ENCODE measurements around the gene ACOT11. TPM values are rescaled to one million over a fixed set of nuclear protein-coding genes. Genes with fewer than 3 reads are reported as not detected.
A peak's percentile ranks its signal among the peaks of the same experiment; 100 is the strongest.

ACOT11 gene
- total and polyA plus RNA-seq, 4 experiments from 2014 or later: 0.64 to 1.00 TPM; not detected in 2

GRCh38 chr1:54538538-54538937 lies 9.5 kb upstream of the ACOT11 start:
- CTCF ChIA-PET (ENCODE audit: partially characterized antibody): no interaction called here
- POLR2A ChIA-PET (ENCODE audit: partially characterized antibody): no interaction called here
- no peak overlapping the region for H3K4me3 Mint-ChIP-seq

GRCh38 chr1:54540582-54541295 lies 7.3 kb upstream of the ACOT11 start:
- peaks cover 16% of the 10 kb centered on the region for H3K4me1 ChIP-seq (ENCODE audit: insufficient read depth, low read length)
- H3K27ac ChIP-seq (ENCODE audit: low read depth, low read length): no peak overlapping the region
- Mint-ChIP-seq H3K27ac (peak overlapping the region in 1 of 7 donors; percentile 42), H3K4me1 (peaks cover 9 to 19% (median 11%) of the 10 kb centered on the region in 4 donors), H3K36me3 (no peaks in the 10 kb centered on the region), H3K27me3 (no peaks in the 10 kb centered on the region), H3K9me3 (no peaks in the 10 kb centered on the region), H3K4me3 (peak overlapping the region; percentile 22 to 70 (median 44))
- no peak overlapping the region for H3K4me3 ChIP-seq (ENCODE audit: low read length in 2 of 2)
- ChIA-PET CTCF (ENCODE audit: partially characterized antibody) (interaction anchor here (1.7 kb wide), 1 partner anchor 41 kb away, joined by 4 read pairs; no protein-coding TSS in a partner anchor), POLR2A (ENCODE audit: partially characterized antibody) (no interaction called here)
- H3K9me3 ChIP-seq (ENCODE audit: control insufficient read depth in 1 of 2, low read length in 2 of 2): no peaks in the 10 kb centered on the region
- intact Hi-C loops (cut with micrococcal nuclease): no loop called here
- DNase-seq: no peak
- H3K36me3 ChIP-seq (ENCODE audit: insufficient read depth, low read length): no peaks in the 10 kb centered on the region
- H3K27me3 ChIP-seq (ENCODE audit: insufficient read depth, low read length): no peaks in the 10 kb centered on the region

More at GRCh38 chr1:54538538-54538937, 9.5 kb upstream of the ACOT11 start:
- Mint-ChIP-seq H3K27ac (no peak overlapping the region), H3K36me3 (no peaks in the 10 kb centered on the region), H3K4me1 (peaks cover 9 to 14% (median 11%) of the 10 kb centered on the region in 4 donors), H3K27me3 (no peaks in the 10 kb centered on the region), H3K9me3 (no peaks in the 10 kb centered on the region)
- Histone ChIP-seq H3K27me3 (ENCODE audit: insufficient read depth, low read length) (no peaks in the 10 kb centered on the region), H3K27ac (ENCODE audit: low read depth, low read length) (no peak overlapping the region), H3K36me3 (ENCODE audit: insufficient read depth, low read length) (no peaks in the 10 kb centered on the region), H3K9me3 (ENCODE audit: control insufficient read depth in 1 of 2, low read length in 2 of 2) (no peaks in the 10 kb centered on the region), H3K4me3 (ENCODE audit: low read length in 2 of 2) (no peak overlapping the region), H3K4me1 (ENCODE audit: insufficient read depth, low read length) (peaks cover 16% of the 10 kb centered on the region)
- intact Hi-C loops (cut with micrococcal nuclease): no loop called here
- DNase-seq: no peak

GRCh38 chr1:54542120-54542961 lies 5.7 kb upstream of the ACOT11 start:
- H3K27ac ChIP-seq (ENCODE audit: low read depth, low read length): no peak overlapping the region
- H3K36me3 ChIP-seq (ENCODE audit: insufficient read depth, low read length): no peaks in the 10 kb centered on the region
- intact Hi-C loops (cut with micrococcal nuclease): loop anchor here (1.0 kb wide), 1 partner anchor 43 kb away; no protein-coding TSS in a partner anchor
- H3K4me3 Mint-ChIP-seq: peak overlapping the region; percentile 75 to 89 (median 83)
- peaks cover 16% of the 10 kb centered on the region for H3K4me1 ChIP-seq (ENCODE audit: insufficient read depth, low read length)
- H3K4me1 Mint-ChIP-seq: peaks cover 9 to 24% (median 11%) of the 10 kb centered on the region in 4 donors
- DNase-seq: peak; percentile 42 to 61 (median 49)
- no peaks in the 10 kb centered on the region for H3K9me3 ChIP-seq (ENCODE audit: control insufficient read depth in 1 of 2, low read length in 2 of 2)
- ChIA-PET POLR2A (ENCODE audit: partially characterized antibody) (no interaction called here), CTCF (ENCODE audit: partially characterized antibody) (interaction anchor here (1.7 kb wide), 1 partner anchor 43 kb away, joined by 4 read pairs; no protein-coding TSS in a partner anchor)
- peak overlapping the region in 4 of 7 donors; percentile 37 to 88 (median 52) for H3K27ac Mint-ChIP-seq
- no peaks in the 10 kb centered on the region for H3K36me3 Mint-ChIP-seq
- peak overlapping the region; percentile 22 to 55 for H3K4me3 ChIP-seq (ENCODE audit: low read length in 2 of 2)
- no peaks in the 10 kb centered on the region for H3K27me3 Mint-ChIP-seq
- H3K27me3 ChIP-seq (ENCODE audit: insufficient read depth, low read length): no peaks in the 10 kb centered on the region
- no peaks in the 10 kb centered on the region for H3K9me3 Mint-ChIP-seq

- Mint-ChIP-seq H3K27ac (peak overlapping the region in 6 of 7 donors; percentile 41 to 88 (median 56)), H3K36me3 (no peaks in the 10 kb centered on the region), H3K9me3 (no peaks in the 10 kb centered on the region), H3K4me1 (peaks cover 9 to 24% (median 11%) of the 10 kb centered on the region in 4 donors), H3K4me3 (peak overlapping the region; percentile 70 to 86 (median 82)), H3K27me3 (no peaks in the 10 kb centered on the region)
- peaks cover 16% of the 10 kb centered on the region for H3K4me1 ChIP-seq (ENCODE audit: insufficient read depth, low read length)
- intact Hi-C loops (cut with micrococcal nuclease): loop anchor here (1.0 kb wide), 1 partner anchor 44 kb away; no protein-coding TSS in a partner anchor
- no peak for DNase-seq
- H3K9me3 ChIP-seq (ENCODE audit: control insufficient read depth in 1 of 2, low read length in 2 of 2): no peaks in the 10 kb centered on the region
- ChIA-PET POLR2A (ENCODE audit: partially characterized antibody) (no interaction called here), CTCF (ENCODE audit: partially characterized antibody) (no interaction called here)
- H3K36me3 ChIP-seq (ENCODE audit: insufficient read depth, low read length): no peaks in the 10 kb centered on the region
- H3K27ac ChIP-seq (ENCODE audit: low read depth, low read length): no peak overlapping the region
- H3K4me3 ChIP-seq (ENCODE audit: low read length in 2 of 2): peak overlapping the region in 1 of 2 donors; percentile 55
- no peaks in the 10 kb centered on the region for H3K27me3 ChIP-seq (ENCODE audit: insufficient read depth, low read length)
Measured at GRCh38 chr1:54542962-54543539, 5.0 kb upstream of the ACOT11 start.

- Histone ChIP-seq H3K27me3 (ENCODE audit: insufficient read depth, low read length) (no peaks in the 10 kb centered on the region), H3K9me3 (ENCODE audit: control insufficient read depth in 1 of 2, low read length in 2 of 2) (no peaks in the 10 kb centered on the region), H3K27ac (ENCODE audit: low read depth, low read length) (no peak overlapping the region), H3K4me1 (ENCODE audit: insufficient read depth, low read length) (peaks cover 16% of the 10 kb centered on the region), H3K36me3 (ENCODE audit: insufficient read depth, low read length) (no peaks in the 10 kb centered on the region), H3K4me3 (ENCODE audit: low read length in 2 of 2) (no peak overlapping the region)
- CTCF ChIA-PET (ENCODE audit: partially characterized antibody): interaction anchor here (1.2 kb wide), 1 partner anchor 44 kb away, joined by 4 read pairs; no protein-coding TSS in a partner anchor
- H3K4me3 Mint-ChIP-seq: peak overlapping the region in 4 of 8 donors; percentile 18 to 83 (median 76)
- H3K9me3 Mint-ChIP-seq: no peaks in the 10 kb centered on the region
- intact Hi-C loops (cut with micrococcal nuclease): no loop called here
- H3K27me3 Mint-ChIP-seq: no peaks in the 10 kb centered on the region
- peaks cover 9 to 24% (median 11%) of the 10 kb centered on the region in 4 donors for H3K4me1 Mint-ChIP-seq
- H3K36me3 Mint-ChIP-seq: no peaks in the 10 kb centered on the region
- H3K27ac Mint-ChIP-seq: peak overlapping the region in 4 of 7 donors; percentile 10 to 88 (median 55)
- DNase-seq: no peak
- POLR2A ChIA-PET (ENCODE audit: partially characterized antibody): no interaction called here
Measured at GRCh38 chr1:54543729-54544496, 4.1 kb upstream of the ACOT11 start.

GRCh38 chr1:54545916-54546635 lies 2.0 kb upstream of the ACOT11 start:
- intact Hi-C loops (cut with micrococcal nuclease): no loop called here
- Histone ChIP-seq H3K36me3 (ENCODE audit: insufficient read depth, low read length) (no peaks in the 10 kb centered on the region), H3K27ac (ENCODE audit: low read depth, low read length) (no peak overlapping the region), H3K4me3 (ENCODE audit: low read length in 2 of 2) (no peak overlapping the region), H3K9me3 (ENCODE audit: control insufficient read depth in 1 of 2, low read length in 2 of 2) (no peaks in the 10 kb centered on the region), H3K4me1 (ENCODE audit: insufficient read depth, low read length) (peaks cover 16% of the 10 kb centered on the region), H3K27me3 (ENCODE audit: insufficient read depth, low read length) (no peaks in the 10 kb centered on the region)
- H3K4me1 Mint-ChIP-seq: peaks cover 7 to 24% (median 10%) of the 10 kb centered on the region in 4 donors
- no peaks in the 10 kb centered on the region for H3K36me3 Mint-ChIP-seq
- CTCF ChIA-PET (ENCODE audit: partially characterized antibody): no interaction called here
- no peak for DNase-seq
- peak overlapping the region in 3 of 7 donors; percentile 27 to 68 (median 42) for H3K27ac Mint-ChIP-seq
- H3K27me3 Mint-ChIP-seq: no peaks in the 10 kb centered on the region
- POLR2A ChIA-PET (ENCODE audit: partially characterized antibody): no interaction called here
- H3K4me3 Mint-ChIP-seq: peak overlapping the region in 1 of 8 donors; percentile 30
- no peaks in the 10 kb centered on the region for H3K9me3 Mint-ChIP-seq

Data from CD4-positive, alpha-beta memory T cell (primary cell).